ENCODE measurements around the gene NMT2.

GRCh38 chr10:15197276-15197675, 28.8 kb upstream of the NMT2 start:
- TF ChIP-seq CTCF (IDR thresholded peaks at IDR 0.05; ENCODE audit: poor library complexity, severe bottlenecking) (no peak), RAD21 (conservative IDR thresholded peaks at IDR 0.05) (no peak), TAF1 (IDR thresholded peaks at IDR 0.05; ENCODE audit: low read depth) (no peak), EZH2 (IDR thresholded peaks at IDR 0.05; ENCODE audit: borderline replicate concordance, insufficient read depth, low read length, poor library complexity, severe bottlenecking) (no peak), POLR2AphosphoS5 (IDR thresholded peaks at IDR 0.05) (no peak), EP300 (conservative IDR thresholded peaks at IDR 0.05; ENCODE audit: poor library complexity, severe bottlenecking) (no peak), REST (IDR thresholded peaks at IDR 0.05; ENCODE audit: borderline replicate concordance) (no peak)
